GM19463 (cell line): ENCODE results near the gene PTPRS.
"Not testable (repeated sequence)": the region's sequence is repeated elsewhere in the genome, so short reads cannot be mapped to it uniquely, and the experiment has no call there.

ENCODE experiments used
- ATAC-seq: cut with Tn5 transposase; IDR thresholded peaks from one replicate; pipeline ENCODE4 v1.9.1; 2021; ENCODE audit warnings: mild to moderate bottlenecking, moderate library complexity; ENCODE audit not compliant: unreplicated experiment

Gene PTPRS

DNA sequence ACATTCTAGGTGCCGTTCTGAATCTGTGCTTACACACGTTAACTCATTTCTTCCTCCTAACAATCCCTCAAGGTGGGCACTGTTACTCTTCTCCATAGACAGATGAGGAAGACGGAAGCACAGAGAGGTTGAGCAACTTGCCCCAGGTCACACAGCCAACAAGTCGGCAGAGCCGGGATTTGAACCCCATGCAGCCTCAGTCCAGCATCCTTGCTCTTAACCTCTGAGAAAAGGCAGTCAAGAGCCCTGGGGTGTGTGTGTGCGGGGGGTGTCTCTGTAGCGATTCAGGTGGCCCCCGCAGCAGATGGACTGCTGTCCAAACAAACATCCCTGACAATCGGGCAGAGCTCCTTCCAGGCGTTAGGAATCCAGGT, 6.3 kb downstream of the PTPRS start:
- no peak for ATAC-seq

DNA sequence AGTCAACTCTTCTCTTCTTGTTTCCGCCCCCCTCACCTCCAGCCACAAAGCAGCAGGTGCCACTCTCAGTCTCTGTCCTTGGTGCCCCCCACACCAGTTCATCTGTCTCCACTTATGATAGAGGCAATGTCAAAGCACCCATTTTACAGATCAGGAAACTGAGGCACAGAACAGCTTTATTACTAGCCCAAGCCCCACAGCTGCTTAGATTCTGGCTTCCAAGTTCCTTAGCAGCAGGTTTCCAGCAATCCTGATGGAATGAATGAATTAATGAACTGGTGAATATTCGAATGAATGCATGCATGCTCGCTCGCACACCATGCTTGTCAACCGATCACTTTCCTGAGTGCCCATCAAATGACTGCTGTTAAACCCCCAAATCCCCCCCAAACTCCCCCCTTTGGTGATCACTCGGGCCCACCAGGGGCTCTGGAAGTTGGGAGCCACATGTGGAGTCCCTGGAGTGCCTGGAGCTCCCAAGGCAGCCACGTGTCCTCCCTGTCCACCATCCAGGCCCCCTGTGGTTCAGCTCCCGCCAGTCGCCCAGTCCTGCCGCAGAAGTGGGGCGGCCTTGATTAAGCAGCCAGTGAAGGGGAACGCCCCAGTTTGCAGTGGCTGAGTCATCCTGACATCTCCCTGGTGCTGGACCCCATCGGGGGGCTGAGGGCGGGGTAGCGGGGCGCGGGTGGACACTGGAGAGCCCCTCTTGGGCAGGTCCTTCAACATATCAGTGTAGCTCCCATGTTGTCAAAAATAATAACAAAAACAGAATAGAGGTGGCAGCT, 6.8 kb downstream of the PTPRS start:
- ATAC-seq, result no peak

DNA sequence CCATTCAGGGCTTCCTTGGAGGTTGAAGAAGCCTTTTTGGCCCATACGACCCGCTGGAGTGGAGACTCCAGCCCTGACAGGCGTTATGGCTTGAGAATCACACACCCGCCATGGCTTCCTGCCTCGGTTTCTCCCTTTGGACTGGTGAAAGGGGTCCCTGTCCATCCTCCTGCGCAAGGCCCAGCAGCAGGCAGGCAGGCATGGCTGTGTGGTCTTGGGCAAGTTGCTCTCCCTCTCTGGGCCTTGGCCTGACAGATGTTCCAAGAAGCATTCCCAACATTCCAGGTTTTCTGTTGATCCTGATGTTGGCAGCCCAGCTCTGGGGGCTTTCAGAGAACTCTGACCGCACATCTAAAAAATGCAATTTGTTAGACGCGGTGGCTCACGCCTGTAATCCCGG, 8.1 kb downstream of the PTPRS start:
- ATAC-seq, result no peak

DNA sequence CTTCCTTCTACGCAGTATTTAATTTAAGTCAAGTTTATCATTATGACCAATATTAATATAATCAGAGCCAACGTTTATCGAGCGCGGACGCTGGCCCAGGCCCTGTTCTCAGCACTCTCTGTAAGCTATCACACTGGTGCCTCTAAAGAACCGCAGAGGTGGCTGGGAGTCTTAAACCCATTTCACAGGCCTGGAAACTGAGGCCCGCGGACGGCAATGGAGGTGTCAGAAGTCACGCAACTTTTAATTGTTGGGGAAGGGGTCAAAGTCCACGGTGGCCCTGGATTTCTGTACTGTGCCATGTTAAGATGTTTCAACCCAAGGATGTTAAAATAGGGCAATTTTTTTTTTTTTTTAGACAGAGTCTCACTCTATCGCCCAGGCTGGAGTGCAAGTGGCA, 8.8 kb downstream of the PTPRS start:
- no peak for ATAC-seq

DNA sequence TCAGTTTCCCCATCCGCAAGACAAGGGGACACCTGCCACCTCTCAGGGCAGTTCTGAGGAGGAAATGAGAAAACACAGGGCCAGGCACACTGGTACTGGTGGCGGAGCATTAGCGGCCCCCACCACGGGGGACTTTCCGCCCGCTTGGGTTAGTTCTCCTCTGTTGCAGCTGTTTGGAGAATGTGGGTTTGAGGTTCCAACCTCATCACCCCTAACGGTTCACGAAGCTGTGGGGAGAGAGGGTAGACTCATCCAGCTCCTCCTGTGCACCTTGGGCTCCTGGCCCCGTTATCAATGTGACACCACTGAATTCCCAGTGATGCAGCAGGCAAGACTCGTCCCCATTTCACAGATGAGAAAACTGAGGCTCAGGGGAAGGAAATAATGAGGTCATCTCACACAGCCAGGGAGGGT, 10.3 kb downstream of the PTPRS start:
- ATAC-seq, result no peak

DNA sequence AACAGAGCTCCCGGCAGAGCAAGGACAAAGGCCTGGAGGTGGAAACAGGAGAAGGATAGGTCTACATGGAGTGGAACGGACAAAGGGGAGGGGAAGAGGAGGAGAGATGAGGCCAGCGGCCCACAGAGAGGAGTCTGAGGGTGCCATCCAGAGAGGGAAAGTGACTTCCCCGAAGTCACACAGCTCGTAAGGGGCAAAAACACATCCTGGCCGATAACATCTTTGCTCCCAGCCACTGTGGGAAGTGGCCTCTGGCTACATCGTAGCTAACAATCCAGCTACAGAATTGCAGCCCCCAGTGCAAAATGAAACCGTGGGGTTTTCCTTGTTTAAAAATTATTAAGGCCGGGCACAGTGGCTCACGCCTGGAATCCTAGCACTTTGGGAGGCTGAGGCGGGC, 11.5 kb downstream of the PTPRS start:
- ATAC-seq, result no peak

DNA sequence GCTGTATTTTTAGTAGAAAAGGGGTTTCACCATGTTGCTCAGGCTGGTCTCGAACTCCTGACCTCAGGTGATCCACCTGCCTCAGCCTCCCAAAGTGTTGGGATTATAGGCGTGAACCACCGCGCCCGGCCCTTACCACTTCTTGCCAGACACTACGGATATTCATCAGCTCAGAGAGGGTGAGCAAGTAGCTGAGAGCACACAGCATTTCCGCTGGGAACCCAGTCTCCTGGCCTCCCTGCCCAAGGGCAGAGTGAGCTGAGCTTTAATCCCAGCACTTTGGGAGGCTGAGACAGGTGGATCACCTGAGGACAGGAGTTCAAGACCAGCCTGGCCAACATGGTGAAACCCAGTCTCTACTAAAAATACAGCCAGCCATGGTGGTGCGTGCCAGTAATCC, 12.2 kb downstream of the PTPRS start:
- ATAC-seq, result not testable (repeated sequence)

DNA sequence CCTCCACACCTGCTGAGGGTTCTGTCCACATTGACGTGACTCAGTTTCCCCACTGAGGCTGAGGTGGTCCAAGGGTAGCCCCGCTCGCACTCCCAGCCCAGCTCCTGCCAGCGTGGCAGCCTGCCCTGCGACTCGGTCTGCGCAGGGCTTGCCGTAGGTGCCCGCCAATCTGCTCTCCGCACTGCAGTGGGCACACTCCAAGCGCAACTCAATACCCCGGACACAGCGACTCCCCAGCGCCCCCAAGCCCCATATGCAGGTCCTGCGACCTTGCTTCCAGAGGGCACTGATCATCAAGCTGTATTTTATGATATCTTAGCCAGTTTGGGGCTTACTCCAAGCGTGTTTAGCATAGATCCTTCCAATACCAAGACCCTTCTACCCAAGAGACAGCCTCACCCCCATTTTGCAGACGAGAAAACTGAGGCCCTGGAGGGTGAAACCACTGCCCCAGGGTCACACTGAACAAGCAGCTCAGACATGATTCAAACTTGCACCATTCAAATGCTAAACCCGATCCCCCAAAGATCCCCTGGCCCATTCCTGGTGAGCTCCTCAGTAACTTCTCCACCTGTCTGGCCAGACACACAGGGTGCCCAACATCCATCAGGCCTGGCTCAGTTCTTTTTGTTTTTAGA, 13.5 kb downstream of the PTPRS start:
- no peak for ATAC-seq

DNA sequence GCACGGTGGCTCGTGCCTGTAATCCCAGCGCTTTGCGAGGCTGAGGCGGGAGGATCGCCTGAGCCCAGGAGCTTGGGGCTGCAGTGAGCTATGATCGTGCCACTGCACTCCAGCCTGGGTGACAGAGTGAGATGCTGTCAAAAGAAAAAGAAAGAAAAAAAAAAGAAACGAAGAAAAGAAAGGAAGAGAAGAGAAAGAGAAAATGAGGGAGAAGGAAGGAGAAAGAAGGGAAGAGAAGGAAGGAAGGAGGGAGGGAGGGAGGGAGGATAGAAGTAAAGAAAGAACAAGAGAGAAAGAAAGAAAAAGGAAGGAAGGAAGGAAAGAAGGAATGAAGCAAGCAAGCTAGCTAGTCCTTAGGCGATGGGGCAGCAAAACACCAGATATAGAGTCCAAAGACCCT, 14.1 kb downstream of the PTPRS start:
- no peak for ATAC-seq

DNA sequence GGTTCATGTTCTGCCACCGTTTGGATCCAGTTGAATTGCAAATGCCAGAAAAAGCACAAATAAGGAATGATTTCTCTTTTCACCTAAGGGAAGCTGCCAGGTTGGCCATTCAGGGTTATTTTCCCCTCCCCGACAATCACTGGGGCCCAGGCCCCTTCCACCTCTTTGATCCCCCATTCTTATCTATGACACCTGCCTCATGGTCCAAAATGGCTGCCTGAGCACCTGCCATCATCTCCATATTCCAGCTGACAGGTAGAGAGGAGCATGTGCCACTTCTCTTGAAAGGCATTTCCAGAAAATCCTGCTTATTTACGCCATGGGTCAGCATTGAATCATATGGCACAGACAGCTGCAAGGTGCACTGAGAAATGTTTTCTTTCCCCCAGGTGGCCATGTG, 15.7 kb downstream of the PTPRS start:
- ATAC-seq, result no peak

DNA sequence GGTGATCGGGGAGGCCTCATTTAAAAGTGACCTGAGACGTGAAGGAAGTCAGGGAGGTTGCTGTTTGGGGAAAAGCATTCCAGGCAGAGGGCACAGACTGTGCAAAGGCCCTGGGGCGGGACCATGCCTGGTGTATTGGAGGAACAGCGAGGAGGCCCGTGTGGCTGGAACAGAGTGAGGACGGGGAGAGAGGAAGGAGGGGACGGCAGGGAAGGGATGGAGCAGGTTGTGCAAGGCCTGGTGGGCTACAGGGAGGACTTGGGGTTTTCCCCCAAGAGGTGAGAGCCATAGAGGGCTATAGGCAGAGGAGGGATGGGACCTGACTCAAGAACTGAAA, 17.2 kb downstream of the PTPRS start:
- no peak for ATAC-seq

DNA sequence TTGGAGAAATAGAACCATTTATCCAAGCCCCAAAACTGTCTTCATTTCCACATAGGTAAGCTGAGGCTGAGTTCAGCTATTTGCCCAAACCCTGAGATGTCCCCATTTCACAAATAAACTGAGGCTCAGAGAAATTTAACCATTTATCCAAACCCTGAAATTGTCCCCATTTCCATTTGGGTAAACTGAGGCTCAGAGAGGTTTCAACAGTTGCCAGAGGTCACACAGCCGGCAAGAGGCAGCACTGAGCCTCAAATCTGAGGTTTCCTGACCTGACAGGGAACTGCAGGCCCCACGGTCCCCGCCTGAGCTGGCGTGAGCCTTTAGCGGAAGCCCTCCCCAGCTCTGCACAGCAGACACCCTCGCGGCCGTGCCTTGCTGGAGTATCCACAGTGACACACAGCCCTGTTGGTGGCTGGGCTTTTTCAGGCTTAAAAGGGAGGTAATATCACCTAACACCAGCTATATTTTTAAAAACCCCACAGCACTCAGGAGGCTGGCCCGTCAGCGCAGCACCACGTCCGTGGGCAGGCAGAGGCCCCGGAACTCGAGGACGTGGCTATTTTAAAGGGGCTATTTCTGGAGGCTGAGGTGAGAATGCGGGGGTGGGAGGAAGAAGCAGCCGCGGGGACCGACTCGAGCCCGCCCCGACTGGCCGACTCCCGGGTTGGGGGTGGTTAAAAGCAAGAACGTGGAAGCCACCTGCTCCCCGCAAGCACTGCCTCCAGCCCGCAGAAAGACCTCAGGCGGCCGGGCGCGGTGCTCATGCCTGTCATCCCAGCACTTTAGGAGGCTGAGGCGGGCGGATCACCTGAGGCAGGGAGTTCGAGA, 18.5 kb downstream of the PTPRS start:
- peak; percentile 61 for ATAC-seq

DNA sequence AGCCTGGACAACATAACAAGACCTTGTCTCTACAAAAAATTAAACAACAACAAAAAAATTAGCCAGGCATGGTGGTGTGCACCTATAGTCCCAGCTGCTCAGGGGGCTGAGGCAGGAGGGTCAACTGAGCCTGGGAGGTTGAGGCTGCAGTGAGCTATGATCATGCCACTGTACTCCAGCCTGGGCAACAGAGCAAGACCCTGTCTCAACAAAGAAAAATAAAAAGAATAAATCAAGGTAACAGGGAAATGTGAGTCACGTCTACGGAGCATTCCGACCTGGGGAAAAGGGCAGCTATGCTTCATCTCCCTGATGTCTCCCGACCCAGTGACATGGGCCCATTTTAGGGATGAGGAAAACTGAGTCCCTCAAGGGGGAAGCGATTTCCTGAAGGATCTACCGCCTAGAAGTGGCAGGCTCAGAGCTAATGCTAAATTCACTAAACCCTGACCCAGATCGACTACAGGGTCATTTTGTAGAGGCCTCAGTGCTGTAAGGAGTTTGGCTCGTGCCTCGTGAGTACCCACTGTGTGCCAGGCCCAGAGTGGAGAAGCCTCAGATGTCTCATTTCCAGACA, 19.5 kb downstream of the PTPRS start:
- no peak for ATAC-seq

DNA sequence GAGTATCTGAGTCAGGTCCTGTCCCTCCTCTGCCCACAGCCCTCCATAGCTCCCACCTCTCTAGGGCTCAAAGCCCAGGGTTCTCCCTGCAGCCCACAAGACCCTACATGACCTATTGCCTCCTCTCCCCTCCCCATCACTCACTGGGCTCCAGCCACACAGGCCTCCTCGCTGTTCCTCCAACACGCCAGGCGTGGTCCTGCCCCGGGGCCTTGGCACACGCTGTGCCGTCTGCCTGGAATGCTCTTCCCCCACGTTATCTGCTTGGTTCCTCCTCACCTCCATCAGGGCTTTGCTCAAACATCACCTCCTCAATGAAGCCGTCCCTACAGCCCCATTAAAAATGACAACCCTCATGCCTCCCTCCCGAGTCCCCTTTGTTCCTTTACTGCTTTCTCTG, 21.1 kb downstream of the PTPRS start:
- ATAC-seq, result no peak

DNA sequence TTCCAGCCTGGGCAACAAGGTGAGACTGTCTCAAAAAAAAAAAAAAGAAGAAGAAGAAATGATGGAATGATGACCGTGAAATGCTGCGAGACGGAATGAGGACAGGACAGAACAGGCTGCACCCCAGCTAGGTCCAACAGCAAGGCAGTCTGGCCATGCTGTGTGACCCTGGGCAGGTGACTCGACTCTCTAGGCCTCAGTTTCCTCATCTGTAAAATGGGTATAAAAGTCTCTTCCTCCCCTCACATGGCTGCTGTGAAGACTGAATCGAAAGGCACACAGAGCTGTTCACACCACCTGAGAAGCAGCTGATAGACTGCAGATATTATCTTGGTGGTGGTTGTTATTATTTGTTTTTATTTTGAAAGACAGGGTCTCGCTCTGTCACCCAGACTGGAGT, 22.3 kb downstream of the PTPRS start:
- ATAC-seq, result no peak

DNA sequence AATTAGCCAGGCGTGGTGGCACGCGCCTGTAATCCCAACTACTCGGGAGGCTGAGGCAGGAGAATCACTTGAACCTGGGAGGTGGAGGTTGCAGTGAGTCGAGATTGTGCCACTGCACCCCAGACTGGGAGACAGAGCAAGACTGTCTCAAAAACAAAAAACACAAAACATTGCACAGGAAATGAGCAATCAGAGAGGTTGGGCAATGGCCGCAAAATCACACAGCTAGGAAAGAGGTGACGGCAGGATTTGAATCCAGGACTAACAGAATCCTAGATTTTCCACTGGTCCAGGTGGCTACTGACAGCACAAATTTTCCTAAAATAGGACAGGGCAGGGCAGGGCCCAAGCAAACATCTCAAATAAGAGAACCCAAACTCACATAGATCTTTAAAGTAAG, 23.3 kb downstream of the PTPRS start:
- ATAC-seq, result no peak

DNA sequence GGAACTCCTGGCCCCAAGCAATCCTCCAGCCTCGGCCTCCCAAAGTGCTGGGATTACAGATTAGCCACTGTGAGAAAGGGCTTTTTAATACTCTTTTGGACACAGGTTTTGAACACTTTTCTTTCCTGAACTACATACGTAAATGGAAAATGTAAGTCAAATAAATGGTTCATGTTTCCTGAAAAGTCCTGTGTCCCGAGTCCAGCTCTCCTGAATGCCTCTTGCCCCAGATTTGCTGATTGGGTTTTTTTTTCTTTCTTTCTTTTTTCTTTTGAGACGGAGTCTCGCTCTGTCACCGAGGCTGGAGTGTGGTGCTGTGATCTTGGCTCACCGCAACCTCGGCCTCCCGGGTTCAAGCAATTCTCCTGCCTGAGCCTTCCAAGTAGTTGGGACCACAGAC, 24.5 kb downstream of the PTPRS start:
- ATAC-seq, result no peak

DNA sequence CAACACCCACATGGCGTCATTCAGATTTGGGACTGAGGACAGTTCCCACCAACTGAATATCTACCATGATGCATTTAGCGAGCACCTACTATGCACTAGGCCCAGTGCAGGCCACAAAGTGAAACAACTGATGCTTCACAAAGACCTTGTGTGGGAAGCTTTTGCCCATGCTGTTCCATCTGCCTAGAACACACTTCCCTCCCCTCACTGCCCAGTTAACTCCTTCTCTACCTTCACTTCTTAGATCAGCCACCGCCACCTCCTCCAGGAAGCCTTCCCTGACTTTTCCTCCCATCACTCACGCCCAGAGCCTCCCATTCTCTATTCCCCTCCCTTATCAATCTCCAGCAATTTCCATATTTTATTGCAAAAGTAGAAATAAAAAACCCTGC, 25.7 kb downstream of the PTPRS start:
- ATAC-seq, result no peak

DNA sequence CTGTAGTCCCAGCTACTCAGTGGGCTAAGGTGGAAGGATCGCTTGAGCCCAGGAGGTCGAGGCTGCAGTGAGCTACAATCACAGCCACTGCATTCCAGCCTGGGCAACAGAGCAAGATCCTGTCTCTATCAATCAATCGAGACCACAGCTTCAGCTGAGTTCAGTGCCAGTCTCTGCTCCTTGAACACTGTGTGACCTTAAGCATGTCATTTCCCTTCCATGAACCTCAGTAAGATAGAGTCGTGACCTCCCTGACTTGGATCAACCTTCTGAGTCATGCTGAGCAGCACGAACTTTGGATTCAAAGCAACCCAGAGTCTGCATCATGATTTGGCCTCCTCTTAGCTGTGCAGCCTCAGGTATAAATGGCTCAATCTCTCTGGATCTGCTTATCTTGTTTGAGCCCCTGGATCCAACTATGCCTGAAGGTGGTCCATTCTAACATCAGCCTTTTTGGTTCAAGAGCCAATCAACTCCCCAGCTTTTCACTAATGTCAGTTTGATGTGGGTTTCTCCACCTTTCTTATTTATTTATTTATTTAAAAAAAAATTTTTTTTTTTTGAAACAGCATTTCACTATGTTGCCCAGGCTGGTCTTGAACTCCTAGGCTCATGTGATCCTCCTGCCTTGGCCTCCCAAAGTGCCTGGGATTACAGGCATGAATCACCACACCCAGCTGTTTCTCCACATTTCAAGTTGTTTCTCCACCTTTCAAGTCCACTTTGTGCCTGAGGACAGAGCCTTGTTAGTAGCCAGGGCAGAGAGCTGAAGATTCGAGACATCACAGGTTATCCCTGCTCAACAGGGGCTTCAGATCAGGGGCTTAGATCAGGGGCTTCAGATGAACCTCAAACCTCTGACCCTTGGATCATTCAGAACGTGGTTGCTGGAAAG, 26.4 kb downstream of the PTPRS start:
- no peak for ATAC-seq

DNA sequence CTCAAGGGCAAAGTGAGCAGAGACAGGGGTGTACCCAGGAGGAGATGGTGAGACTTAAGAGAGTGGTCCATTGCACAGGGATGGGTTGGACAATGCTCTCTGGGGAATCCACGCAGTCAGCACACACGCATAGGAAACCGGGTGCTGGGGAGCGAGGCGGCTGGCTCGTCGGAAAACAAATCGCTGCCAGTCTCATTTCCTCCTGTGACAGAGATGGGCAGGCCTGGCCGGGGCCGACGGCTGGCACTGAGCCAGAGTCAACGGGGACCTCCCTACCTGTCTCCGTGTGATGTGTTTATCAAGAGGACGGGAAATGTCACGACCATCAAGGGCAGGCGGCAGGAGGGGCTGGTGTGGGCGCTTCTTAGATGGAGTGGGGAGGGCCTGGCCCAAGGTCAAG, 27.3 kb downstream of the PTPRS start:
- ATAC-seq, result no peak

DNA sequence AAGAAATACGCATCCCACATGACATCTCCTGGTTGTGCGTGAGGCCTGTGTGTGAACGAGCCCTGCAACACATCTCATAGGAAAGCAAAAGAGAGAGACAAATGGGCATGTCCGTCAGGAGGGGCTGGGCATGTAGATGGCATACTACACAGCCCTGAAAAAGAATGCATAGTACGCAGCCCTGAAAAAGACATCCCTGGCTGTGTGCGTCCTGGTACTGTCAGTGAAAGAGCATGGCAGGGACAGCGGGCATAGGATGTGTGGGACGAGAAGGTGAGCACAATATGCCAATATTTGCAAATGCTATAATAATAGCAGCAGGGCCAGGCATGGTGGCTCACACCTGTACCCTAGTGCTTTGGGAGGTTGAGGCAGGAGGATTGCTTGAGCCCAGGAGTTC, 28.6 kb downstream of the PTPRS start:
- no peak for ATAC-seq
